Kidney epithelial cell (primary cell): ENCODE results near the gene GBE1. TPM values are rescaled to one million over a fixed set of nuclear protein-coding genes. Genes with fewer than 3 reads are reported as not detected.
"Not testable (repeated sequence)": the region's sequence is repeated elsewhere in the genome, so short reads cannot be mapped to it uniquely, and the experiment has no call there.

Experiments
- DNase-seq: peaks from one replicate; pipeline ENCODE4 v3.0.0-alpha.2; 2010; ENCODE audit warnings: low read depth
- H3K27me3 ChIP-seq: 2 replicates; pipeline ENCODE4 v1.6.0; 2011; ENCODE audit warnings: low read length; ENCODE audit not compliant: control insufficient read depth, insufficient read depth
- H3K36me3 ChIP-seq: 2 replicates; pipeline ENCODE4 v1.5.1; 2011; ENCODE audit warnings: low read length; ENCODE audit not compliant: control insufficient read depth, insufficient read depth
- H3K4me3 ChIP-seq: 2 replicates; pipeline ENCODE4 v1.5.1; 2011; ENCODE audit warnings: low read depth, mild to moderate bottlenecking, control low read depth, low read length
- total RNA-seq: library from RNA; depleted of rRNA; stranded (reverse); fragments of >200 nt; gene quantifications from 2 replicates; pipeline ENCODE4 v1.2.3, GENCODE V29; 2015
- TF ChIP-seq, protein P1 (sequence below): IDR thresholded peaks from 2 replicates; pipeline ENCODE4 v1.5.1; 2011; ENCODE audit warnings: mild to moderate bottlenecking, moderate library complexity, low read length, control low read depth, inconsistent platforms; ENCODE audit not compliant: insufficient read depth, poor library complexity, severe bottlenecking

The GBE1 gene
- total RNA-seq, 1 donor from 2014 or later = 30.8 TPM

DNA sequence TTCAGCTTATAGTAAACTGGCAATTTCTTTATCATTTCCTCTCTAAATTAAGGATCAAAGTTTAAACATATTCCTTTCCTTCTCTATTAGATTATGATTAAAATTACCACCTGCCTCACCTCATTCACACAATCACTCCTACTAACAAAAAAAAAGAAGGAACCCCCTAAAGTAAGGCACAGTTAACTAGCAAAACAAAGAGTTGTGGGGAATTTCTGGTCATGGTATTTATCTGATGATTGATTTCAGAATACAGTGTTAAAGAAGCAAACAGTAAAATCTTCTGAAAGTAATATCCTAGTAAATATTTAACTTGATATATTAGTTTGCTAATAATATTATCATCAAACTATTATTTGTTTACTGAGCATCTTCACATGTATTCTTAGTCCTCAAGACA lies 8.8 kb downstream of the GBE1 start:
- no peaks in the 10 kb centered on the region for H3K27me3 ChIP-seq
- no peak overlapping the region for H3K4me3 ChIP-seq
- no peaks in the 10 kb centered on the region for H3K36me3 ChIP-seq
- TF ChIP-seq, protein P1, sequence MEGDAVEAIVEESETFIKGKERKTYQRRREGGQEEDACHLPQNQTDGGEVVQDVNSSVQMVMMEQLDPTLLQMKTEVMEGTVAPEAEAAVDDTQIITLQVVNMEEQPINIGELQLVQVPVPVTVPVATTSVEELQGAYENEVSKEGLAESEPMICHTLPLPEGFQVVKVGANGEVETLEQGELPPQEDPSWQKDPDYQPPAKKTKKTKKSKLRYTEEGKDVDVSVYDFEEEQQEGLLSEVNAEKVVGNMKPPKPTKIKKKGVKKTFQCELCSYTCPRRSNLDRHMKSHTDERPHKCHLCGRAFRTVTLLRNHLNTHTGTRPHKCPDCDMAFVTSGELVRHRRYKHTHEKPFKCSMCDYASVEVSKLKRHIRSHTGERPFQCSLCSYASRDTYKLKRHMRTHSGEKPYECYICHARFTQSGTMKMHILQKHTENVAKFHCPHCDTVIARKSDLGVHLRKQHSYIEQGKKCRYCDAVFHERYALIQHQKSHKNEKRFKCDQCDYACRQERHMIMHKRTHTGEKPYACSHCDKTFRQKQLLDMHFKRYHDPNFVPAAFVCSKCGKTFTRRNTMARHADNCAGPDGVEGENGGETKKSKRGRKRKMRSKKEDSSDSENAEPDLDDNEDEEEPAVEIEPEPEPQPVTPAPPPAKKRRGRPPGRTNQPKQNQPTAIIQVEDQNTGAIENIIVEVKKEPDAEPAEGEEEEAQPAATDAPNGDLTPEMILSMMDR = no peak
- no peak for DNase-seq

DNA sequence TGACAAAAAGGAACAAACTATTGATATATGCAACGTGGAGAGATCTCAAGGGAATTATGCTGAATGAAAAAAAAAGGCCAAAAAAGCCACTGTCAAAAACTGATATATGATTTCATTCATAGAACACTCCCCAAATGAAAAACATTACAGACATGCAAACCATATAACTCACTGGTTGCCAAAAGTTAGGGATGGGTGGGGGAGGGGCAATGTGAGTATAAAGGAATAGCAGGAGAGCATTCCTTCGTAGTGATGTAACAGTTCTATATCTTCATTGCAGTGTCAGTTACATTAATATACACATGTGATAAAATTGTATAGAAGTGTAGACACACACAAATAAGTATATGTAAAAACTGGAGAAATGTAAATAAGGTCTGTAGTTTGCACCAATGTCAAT lies 12.2 kb downstream of the GBE1 start:
- H3K27me3 ChIP-seq = no peaks in the 10 kb centered on the region
- DNase-seq = no peak
- no peaks in the 10 kb centered on the region for H3K36me3 ChIP-seq
- no peak overlapping the region for H3K4me3 ChIP-seq
- TF ChIP-seq, protein P1 = no peak

DNA sequence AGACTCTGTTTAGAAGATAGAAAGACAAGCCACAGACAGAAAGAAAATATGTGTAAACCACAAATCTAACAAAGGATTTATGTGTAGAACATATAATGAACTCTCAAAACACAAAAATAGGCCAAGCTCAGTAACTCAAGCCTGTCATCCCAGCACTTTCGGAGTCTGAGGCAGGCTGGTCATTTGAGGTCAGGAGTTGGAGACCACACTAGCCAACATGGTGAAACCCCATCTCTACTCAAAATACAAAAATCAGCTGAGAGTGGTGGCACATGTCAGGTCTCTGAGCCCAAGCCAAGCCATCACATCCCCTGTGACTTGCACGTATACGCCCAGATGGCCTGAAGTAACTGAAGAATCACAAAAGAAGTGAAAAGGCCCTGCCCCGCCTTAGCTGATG lies 14.2 kb downstream of the GBE1 start:
- not testable (repeated sequence) for H3K4me3 ChIP-seq, H3K36me3 ChIP-seq, H3K27me3 ChIP-seq, DNase-seq

DNA sequence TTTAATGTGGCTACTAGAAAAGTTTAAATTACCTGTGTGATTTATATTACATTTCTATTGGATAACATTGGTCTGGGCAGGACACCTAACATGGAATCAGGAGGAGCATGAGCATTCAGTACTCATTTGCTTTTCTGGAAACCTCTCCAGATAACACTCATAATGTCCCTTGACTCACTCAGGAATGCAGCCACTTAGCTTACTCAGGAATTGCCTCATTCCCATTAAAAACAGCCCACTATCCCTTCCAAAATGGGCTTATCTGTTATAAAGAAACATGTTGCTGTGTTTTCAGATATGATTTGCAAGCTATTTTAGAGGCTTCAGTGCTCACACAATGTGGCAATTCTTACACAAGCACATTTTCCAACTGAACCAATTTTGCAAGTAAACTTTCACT lies 17.1 kb downstream of the GBE1 start:
- no peaks in the 10 kb centered on the region for H3K36me3 ChIP-seq
- peak; percentile 73 for DNase-seq
- TF ChIP-seq, protein P1 = no peak
- H3K27me3 ChIP-seq = no peaks in the 10 kb centered on the region
- H3K4me3 ChIP-seq = no peak overlapping the region

DNA sequence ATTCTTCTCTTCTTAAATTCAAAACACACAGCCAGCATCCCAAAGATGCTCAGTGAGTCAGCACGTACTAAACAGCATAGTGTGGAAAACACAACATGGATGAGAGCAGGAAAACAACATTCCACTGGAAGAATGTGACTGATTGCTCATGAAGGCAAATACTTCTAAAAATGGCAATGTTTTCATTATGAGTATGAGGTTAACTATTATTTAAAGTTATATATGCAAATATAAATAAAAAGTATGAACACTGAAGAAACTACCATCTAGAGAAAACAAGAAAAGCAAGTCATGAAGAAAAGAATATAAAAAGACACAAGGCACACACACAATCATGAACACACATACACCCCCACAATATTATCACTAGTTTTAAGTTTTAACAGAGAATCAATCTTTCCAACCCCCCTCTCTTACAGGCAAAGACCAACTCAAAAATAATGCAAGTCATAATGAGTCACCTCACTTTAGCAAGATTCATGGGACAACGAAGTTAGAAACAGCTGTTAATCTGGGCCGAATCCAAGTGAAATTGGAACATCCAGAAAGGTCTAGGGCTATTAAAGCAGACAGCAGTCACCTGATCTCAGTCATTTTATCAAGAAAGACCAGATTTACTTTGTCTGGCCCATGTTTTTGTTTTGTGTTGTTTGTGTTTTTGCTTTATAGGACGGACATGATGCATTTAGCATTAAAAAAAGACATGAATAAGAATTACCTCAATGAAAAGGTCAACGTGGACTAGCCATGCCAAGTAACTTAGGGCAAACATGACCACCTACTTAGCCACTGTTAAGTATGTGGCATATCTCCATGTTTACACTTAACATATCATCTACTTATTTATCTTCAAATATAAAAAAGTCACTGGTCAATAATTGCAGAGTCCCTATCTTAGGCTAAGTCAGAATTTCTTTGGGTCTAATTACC lies 18.1 kb downstream of the GBE1 start:
- TF ChIP-seq, protein P1 = no peak
- no peaks in the 10 kb centered on the region for H3K36me3 ChIP-seq
- H3K4me3 ChIP-seq = no peak overlapping the region
- no peaks in the 10 kb centered on the region for H3K27me3 ChIP-seq
- peak; percentile 78 for DNase-seq

DNA sequence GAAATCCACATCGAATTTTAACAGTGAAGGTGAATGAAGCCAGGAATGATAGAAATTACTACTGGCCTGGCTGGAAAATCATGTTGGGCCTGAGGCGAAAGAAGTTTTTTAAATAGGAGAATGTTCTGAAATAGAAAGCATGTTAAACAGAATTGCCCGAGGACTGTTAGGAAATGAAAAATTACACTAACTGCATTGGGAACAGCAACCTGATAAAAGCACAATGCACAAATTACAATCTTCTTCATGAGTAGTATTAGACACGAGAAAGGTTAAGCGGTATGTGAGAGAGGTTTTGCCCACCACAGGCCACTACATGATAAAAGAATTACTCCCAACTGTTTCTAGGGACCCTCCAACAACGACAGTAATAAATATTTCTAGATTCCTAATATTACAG lies 18.9 kb downstream of the GBE1 start:
- no peaks in the 10 kb centered on the region for H3K27me3 ChIP-seq
- TF ChIP-seq, protein P1 = no peak
- H3K4me3 ChIP-seq = no peak overlapping the region
- H3K36me3 ChIP-seq = no peaks in the 10 kb centered on the region
- DNase-seq = no peak
